ENCODE measurements around the gene TUBA4A.

DNA sequence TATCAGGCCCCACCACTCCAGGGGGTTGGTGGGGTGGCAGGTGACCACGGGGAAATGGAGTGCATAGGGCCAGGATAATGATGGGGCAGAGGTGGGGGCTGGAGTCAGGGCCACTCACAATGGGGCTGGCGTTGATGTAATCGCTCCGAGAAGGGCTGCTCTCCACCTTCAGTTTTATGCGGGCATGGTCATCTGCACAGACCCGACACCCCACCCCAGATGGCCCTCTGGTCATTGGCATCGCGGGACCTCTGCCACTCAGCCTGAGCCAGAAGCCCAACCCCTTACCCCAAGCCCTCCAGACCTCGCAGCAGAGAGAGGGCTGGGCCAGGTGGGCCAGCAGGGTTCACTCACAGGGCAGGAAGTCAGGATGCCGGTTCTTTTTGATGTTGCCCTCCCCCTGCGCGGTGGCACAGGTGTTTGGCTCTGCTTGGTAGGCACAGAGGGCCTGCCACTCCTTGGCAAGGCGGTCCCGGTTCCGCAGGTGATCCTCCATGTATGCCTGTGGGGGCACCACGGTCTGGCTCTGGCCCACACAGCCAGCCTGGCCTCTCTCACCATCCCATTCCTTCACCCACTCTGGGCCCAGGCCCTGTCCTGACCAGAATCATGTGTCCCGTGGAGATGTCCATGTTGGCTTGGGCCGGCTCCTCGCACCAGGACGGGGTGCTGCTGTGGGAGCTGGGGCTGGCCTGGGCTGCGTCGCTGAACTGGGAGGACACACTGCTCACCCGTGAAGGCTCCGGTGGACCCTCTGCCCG lies 43.1 kb upstream of the TUBA4A start:
- TF ChIP-seq PAX5 (IDR thresholded peaks at IDR 0.05; ENCODE audit: insufficient read depth, low read length, severe bottlenecking) (no peak), SPI1 (IDR thresholded peaks at IDR 0.05; ENCODE audit: low read depth, low read length) (no peak), POLR2A (IDR thresholded peaks at IDR 0.05; ENCODE audit: low read depth, low read length) (no peak), POLR2AphosphoS5 (IDR thresholded peaks at IDR 0.05; ENCODE audit: low read depth, low read length) (no peak), TAF1 (IDR thresholded peaks at IDR 0.05; ENCODE audit: low read depth, low read length) (no peak), POU2F2 (IDR thresholded peaks at IDR 0.05; ENCODE audit: low read depth, low read length) (no peak)

All from GM12891 (cell line).